Measurements from ENCODE around the gene CDK6. TPM values are rescaled to one million over a fixed set of nuclear protein-coding genes. Genes with fewer than 3 reads are reported as not detected.

The CDK6 gene
- total RNA-seq, 1 experiment from 2014 or later, result 41.4 TPM

DNA sequence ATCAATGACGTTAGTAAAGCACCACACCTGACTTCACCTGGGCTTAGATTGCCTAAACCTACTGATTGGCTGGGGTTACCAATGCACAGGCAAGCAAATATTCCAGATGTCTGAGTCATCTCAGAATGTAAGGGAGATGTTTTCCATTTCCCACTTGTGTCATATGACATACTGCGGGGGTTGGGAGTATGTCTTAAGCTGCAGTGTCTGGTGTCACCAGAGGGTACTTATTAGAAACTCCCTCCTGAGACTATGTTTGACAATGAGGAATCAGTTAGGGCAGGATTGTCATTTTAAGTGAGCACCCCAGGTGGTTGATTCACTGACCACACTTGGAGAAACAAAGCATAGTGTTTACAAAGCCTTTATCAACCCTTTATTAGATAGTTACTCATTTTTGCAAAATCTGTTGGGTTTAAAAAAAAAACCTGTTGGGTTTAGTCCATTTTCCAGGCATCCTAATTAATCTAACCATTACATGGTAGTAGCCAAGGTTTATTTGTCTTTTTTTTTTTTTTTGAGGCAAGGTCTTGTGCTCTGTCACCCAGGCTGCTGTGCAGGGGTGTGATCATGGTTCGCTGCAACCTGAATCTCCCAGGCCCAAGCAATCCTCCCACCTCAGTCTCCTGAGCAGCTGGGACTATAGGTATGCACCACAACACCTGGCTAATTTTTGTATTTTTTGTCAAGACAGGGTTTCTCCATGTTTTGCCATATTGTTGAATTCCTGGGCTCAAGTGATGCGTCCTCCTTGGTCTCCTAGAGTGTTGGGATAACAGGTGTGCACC lies 72.5 kb downstream of the CDK6 start (continued):
- TF ChIP-seq, protein P1, sequence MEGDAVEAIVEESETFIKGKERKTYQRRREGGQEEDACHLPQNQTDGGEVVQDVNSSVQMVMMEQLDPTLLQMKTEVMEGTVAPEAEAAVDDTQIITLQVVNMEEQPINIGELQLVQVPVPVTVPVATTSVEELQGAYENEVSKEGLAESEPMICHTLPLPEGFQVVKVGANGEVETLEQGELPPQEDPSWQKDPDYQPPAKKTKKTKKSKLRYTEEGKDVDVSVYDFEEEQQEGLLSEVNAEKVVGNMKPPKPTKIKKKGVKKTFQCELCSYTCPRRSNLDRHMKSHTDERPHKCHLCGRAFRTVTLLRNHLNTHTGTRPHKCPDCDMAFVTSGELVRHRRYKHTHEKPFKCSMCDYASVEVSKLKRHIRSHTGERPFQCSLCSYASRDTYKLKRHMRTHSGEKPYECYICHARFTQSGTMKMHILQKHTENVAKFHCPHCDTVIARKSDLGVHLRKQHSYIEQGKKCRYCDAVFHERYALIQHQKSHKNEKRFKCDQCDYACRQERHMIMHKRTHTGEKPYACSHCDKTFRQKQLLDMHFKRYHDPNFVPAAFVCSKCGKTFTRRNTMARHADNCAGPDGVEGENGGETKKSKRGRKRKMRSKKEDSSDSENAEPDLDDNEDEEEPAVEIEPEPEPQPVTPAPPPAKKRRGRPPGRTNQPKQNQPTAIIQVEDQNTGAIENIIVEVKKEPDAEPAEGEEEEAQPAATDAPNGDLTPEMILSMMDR (IDR thresholded peaks at IDR 0.05 in 2 of 3, conservative IDR thresholded peaks at IDR 0.05 in 1 of 3; ENCODE audit: borderline replicate concordance in 1 of 3, insufficient read depth in 1 of 3, low read depth in 2 of 3, low read length in 2 of 3), result 0 out of 6 replicates have a peak, but pooled peaks of 1 of the 3 experiments have one; percentile 16

DNA sequence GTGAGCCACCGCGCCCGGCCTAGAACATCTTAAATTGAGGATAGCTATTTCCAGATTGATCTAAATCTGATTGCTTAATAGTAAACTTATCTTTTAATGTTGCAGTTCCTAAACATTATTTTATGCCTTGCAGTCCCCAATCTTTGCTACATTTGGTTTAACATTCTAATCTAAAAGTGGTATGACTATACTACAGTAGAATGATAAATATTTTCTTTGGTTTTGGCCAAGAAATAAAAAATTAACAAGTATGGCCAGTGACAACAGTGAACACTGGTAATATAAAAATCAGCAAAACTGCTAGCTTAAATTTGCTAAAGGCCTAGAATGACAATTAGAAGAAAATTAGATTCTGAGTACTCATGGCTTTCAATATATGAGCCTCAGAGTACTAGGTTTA lies 73.5 kb downstream of the CDK6 start:
- DNase-seq (ENCODE audit: low read depth, low spot score), result no peak
- no peaks in the 10 kb centered on the region for H3K27me3 ChIP-seq (ENCODE audit: insufficient read depth, low read length)
- BruUV-seq (replicated peaks), result no TSS peak
- H3K4me3 ChIP-seq (replicated peaks in 1 of 2; ENCODE audit: low read depth in 1 of 2, low read length in 2 of 2), result no peak overlapping the region
- H4K20me1 ChIP-seq (ENCODE audit: insufficient read depth), result no peaks in the 10 kb centered on the region
- intact Hi-C loops (cut with micrococcal nuclease), result no loop called here
- peaks cover 77% of the 10 kb centered on the region for H3K79me2 ChIP-seq (ENCODE audit: insufficient read depth, low read length)
- H3K4me1 ChIP-seq (ENCODE audit: control insufficient read depth in 1 of 2, insufficient read depth in 2 of 2, low read length in 2 of 2), result peaks cover 52 to 66% of the 10 kb centered on the region in 2 experiments
- no peaks in the 10 kb centered on the region for H3K9me3 ChIP-seq (ENCODE audit: control insufficient read depth in 1 of 2, insufficient read depth in 1 of 2, low read depth in 1 of 2, low read length in 2 of 2)
- ChIA-PET RAD21 (ENCODE audit: low non-redundant PET in 1 of 2, low total read pairs in 2 of 2, uncharacterized antibody in 2 of 2, unreplicated experiment in 2 of 2) (no interaction called here), CTCF (no interaction called here), POLR2A (no interaction called here)
- TF ChIP-seq SIN3A (IDR thresholded peaks at IDR 0.05; ENCODE audit: low read depth) (no peak), RAD21 (IDR thresholded peaks at IDR 0.05; ENCODE audit: low read depth) (no peak), EZH2 (IDR thresholded peaks at IDR 0.05) (no peak), CEBPB (IDR thresholded peaks at IDR 0.05; ENCODE audit: low read depth) (no peak), ELF1 (IDR thresholded peaks at IDR 0.05; ENCODE audit: borderline replicate concordance, low read depth) (no peak), JUND (IDR thresholded peaks at IDR 0.05) (no peak), TCF7L2 (IDR thresholded peaks at IDR 0.05; ENCODE audit: borderline replicate concordance, extremely low read depth, insufficient read depth, insufficient read length) (no peak), EZH2phosphoT487 (IDR thresholded peaks at IDR 0.05; ENCODE audit: borderline replicate concordance) (no peak), POLR2AphosphoS5 (IDR thresholded peaks at IDR 0.05; ENCODE audit: low read depth, low read length) (no peak), ZNF274 (IDR thresholded peaks at IDR 0.05; ENCODE audit: low read depth, low read length) (no peak), YY1 (IDR thresholded peaks at IDR 0.05; ENCODE audit: extremely low read depth, insufficient replicate concordance, low read depth, low read length) (no peak)
- TF ChIP-seq, protein P1 (IDR thresholded peaks at IDR 0.05 in 2 of 3, conservative IDR thresholded peaks at IDR 0.05 in 1 of 3; ENCODE audit: borderline replicate concordance in 1 of 3, insufficient read depth in 1 of 3, low read depth in 2 of 3, low read length in 2 of 3), result no peak
- TF ChIP-seq, protein P2, sequence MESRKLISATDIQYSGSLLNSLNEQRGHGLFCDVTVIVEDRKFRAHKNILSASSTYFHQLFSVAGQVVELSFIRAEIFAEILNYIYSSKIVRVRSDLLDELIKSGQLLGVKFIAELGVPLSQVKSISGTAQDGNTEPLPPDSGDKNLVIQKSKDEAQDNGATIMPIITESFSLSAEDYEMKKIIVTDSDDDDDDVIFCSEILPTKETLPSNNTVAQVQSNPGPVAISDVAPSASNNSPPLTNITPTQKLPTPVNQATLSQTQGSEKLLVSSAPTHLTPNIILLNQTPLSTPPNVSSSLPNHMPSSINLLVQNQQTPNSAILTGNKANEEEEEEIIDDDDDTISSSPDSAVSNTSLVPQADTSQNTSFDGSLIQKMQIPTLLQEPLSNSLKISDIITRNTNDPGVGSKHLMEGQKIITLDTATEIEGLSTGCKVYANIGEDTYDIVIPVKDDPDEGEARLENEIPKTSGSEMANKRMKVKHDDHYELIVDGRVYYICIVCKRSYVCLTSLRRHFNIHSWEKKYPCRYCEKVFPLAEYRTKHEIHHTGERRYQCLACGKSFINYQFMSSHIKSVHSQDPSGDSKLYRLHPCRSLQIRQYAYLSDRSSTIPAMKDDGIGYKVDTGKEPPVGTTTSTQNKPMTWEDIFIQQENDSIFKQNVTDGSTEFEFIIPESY (IDR thresholded peaks at IDR 0.05; ENCODE audit: extremely low read depth, insufficient replicate concordance, low read length), result no peak
- H2AFZ ChIP-seq (ENCODE audit: low read depth, low read length, poor library complexity, severe bottlenecking), result no peak overlapping the region
- H3K27ac ChIP-seq (ENCODE audit: low read depth, low read length), result peak overlapping the region; percentile 29; the same call in 1 of the 2 replicates
- H3K9ac ChIP-seq (ENCODE audit: low read length), result no peak overlapping the region
- no peak for ATAC-seq
- peak overlapping the region; percentile 61 for H3K4me2 ChIP-seq (ENCODE audit: low read length)
- no peaks in the 10 kb centered on the region for H3K36me3 ChIP-seq (ENCODE audit: control insufficient read depth in 1 of 2, insufficient read depth in 2 of 2, low read length in 2 of 2)
- no peaks in the 10 kb centered on the region for H3K9me2 ChIP-seq (ENCODE audit: insufficient read depth)

Data from HCT116 (cell line).